Tibial artery (tissue), 4 donors: ENCODE measurements around the gene SLIT3.

ENCODE experiments used
- DNase-seq, 2 donors: peaks; one replicate each; pipeline ENCODE4 v3.0.0-alpha.2; 2019
- H3K27ac ChIP-seq, 2 donors: fragments of 200-600 bp; sonication (generic) in 1 of 2; 1 replicate in 1 of 2; 2 replicates in 1 of 2; pipeline ENCODE4 v1.5.1; 2018 to 2019; ENCODE audit warnings: mild to moderate bottlenecking in 1 of 2
- H3K27me3 ChIP-seq, 2 donors: fragments of 200-600 bp; sonication (generic) in 1 of 2; one replicate each; pipeline versions ENCODE4 v1.5.1 to v1.6.0; 2016 to 2019
- H3K36me3 ChIP-seq, 3 donors: fragments of 200-600 bp; sonication (generic) in 2 of 3; one replicate each; pipeline ENCODE4 v1.5.1; 2016 to 2019; ENCODE audit warnings: mild to moderate bottlenecking in 2 of 3
- H3K4me1 ChIP-seq, 4 donors: fragments of 200-600 bp; sonication (generic) in 2 of 4; 1 replicate in 3 of 4; 2 replicates in 1 of 4; pipeline ENCODE4 v1.5.1; 2016 to 2019
- H3K4me3 ChIP-seq, 2 donors: fragments of 200-600 bp; sonication (generic) in 1 of 2; 1 replicate in 1 of 2; 2 replicates in 1 of 2; pipeline ENCODE4 v1.5.1; 2018 to 2019; ENCODE audit warnings: mild to moderate bottlenecking in 2 of 2
- H3K9me3 ChIP-seq, 3 donors: fragments of 200-600 bp; sonication (generic) in 1 of 3; one replicate each; pipeline ENCODE4 v1.5.1; 2016 to 2019
- CTCF ChIP-seq, 2 experiments: fragments of 200-600 bp in 1 of 2; fragments of 450-650 bp in 1 of 2; IDR thresholded peaks; one replicate each; pipeline ENCODE4 v1.5.1; 2017 to 2019; ENCODE audit warnings: antibody characterized with exemption in 2 of 2, mild to moderate bottlenecking in 1 of 2, moderate library complexity in 1 of 2
- intact Hi-C: fragments of 100-400 bp; cut with DNase I; formaldehyde crosslinking; loops from one replicate; pipeline ENCODE4 v1.15.0; 2023; ENCODE audit warnings: low total_unique reads

Gene SLIT3

GRCh38 chr5:169222934-169223594 lies 77.9 kb downstream of the SLIT3 start:
- no peaks in the 10 kb centered on the region for H3K36me3 ChIP-seq

GRCh38 chr5:169221519-169221918 lies 79.4 kb downstream of the SLIT3 start:
- no peak for TF ChIP-seq CTCF (IDR thresholded peaks at IDR 0.05)
- H3K4me1 ChIP-seq: peaks cover 0 to 47% (median 22%) of the 10 kb centered on the region in 4 donors
- intact Hi-C loops: no loop called here
- no peak overlapping the region for H3K27ac ChIP-seq
- no peak overlapping the region for H3K4me3 ChIP-seq
- H3K9me3 ChIP-seq: no peaks in the 10 kb centered on the region
- H3K27me3 ChIP-seq: no peaks in the 10 kb centered on the region
- no peak for DNase-seq
- no peaks in the 10 kb centered on the region for H3K36me3 ChIP-seq

More at GRCh38 chr5:169222934-169223594, 77.9 kb downstream of the SLIT3 start:
- Histone ChIP-seq H3K27ac (peak overlapping the region in 1 of 2 donors; percentile 26), H3K4me3 (no peak overlapping the region), H3K9me3 (no peaks in the 10 kb centered on the region), H3K4me1 (peaks cover 0 to 45% (median 22%) of the 10 kb centered on the region in 4 donors), H3K27me3 (no peaks in the 10 kb centered on the region)
- TF ChIP-seq CTCF (IDR thresholded peaks at IDR 0.05): no peak
- no peak for DNase-seq
- intact Hi-C loops: no loop called here

- H3K4me1 ChIP-seq: peaks cover 0 to 47% (median 22%) of the 10 kb centered on the region in 4 donors
- no peak for DNase-seq
- H3K27ac ChIP-seq: no peak overlapping the region
- no peaks in the 10 kb centered on the region for H3K27me3 ChIP-seq
- no peaks in the 10 kb centered on the region for H3K36me3 ChIP-seq
- no peak for TF ChIP-seq CTCF (IDR thresholded peaks at IDR 0.05)
- H3K4me3 ChIP-seq: no peak overlapping the region
- H3K9me3 ChIP-seq: no peaks in the 10 kb centered on the region
- intact Hi-C loops: no loop called here
Observed at GRCh38 chr5:169219961-169220360, 81.0 kb downstream of the SLIT3 start.

GRCh38 chr5:169219351-169219750 lies 81.6 kb downstream of the SLIT3 start:
- no peaks in the 10 kb centered on the region for H3K27me3 ChIP-seq
- no peaks in the 10 kb centered on the region for H3K36me3 ChIP-seq
- no peak for DNase-seq
- H3K4me3 ChIP-seq: no peak overlapping the region
- H3K9me3 ChIP-seq: no peaks in the 10 kb centered on the region
- peaks cover 0 to 47% (median 22%) of the 10 kb centered on the region in 4 donors for H3K4me1 ChIP-seq
- H3K27ac ChIP-seq: no peak overlapping the region
- no peak for TF ChIP-seq CTCF (IDR thresholded peaks at IDR 0.05)
- intact Hi-C loops: no loop called here

GRCh38 chr5:169218861-169219260 lies 82.1 kb downstream of the SLIT3 start:
- Histone ChIP-seq H3K4me3 (no peak overlapping the region), H3K4me1 (peaks cover 0 to 43% (median 19%) of the 10 kb centered on the region in 4 donors), H3K27ac (no peak overlapping the region), H3K9me3 (no peaks in the 10 kb centered on the region), H3K27me3 (no peaks in the 10 kb centered on the region), H3K36me3 (no peaks in the 10 kb centered on the region)
- intact Hi-C loops: no loop called here
- DNase-seq: no peak
- TF ChIP-seq CTCF (IDR thresholded peaks at IDR 0.05): no peak
